Gastroesophageal sphincter (tissue), 4 donors: ENCODE measurements around the gene PGAM1. TPM values are rescaled to one million over a fixed set of nuclear protein-coding genes. Genes with fewer than 3 reads are reported as not detected.

Experiments used
- ATAC-seq: fragments of 150-250 bp; one replicate; pipeline ENCODE4 v1.9.1; 2016; ENCODE audit warnings: mild to moderate bottlenecking, moderate library complexity
- H3K27ac ChIP-seq, 4 donors: fragments of 200-600 bp; sonication (generic) in 3 of 4; 1 replicate in 3 of 4; 2 replicates in 1 of 4; pipeline ENCODE4 v1.5.1; 2016 to 2019
- H3K27me3 ChIP-seq: fragments of 200-600 bp; sonication (generic); one replicate; pipeline ENCODE4 v1.5.1; 2019
- H3K36me3 ChIP-seq, 2 donors: fragments of 200-600 bp; sonication (generic); one replicate each; pipeline ENCODE4 v1.5.1; 2019; ENCODE audit warnings: control low read depth in 1 of 2
- H3K4me1 ChIP-seq, 3 donors: fragments of 200-600 bp; sonication (generic); 1 replicate in 2 of 3; 2 replicates in 1 of 3; pipeline ENCODE4 v1.5.1; 2016 to 2019; ENCODE audit warnings: control low read depth in 2 of 3
- H3K4me3 ChIP-seq, 2 donors: fragments of 200-600 bp; sonication (generic); one replicate each; pipeline ENCODE4 v1.5.1; 2019; ENCODE audit warnings: mild to moderate bottlenecking in 1 of 2, moderate library complexity in 1 of 2
- H3K9me3 ChIP-seq, 3 donors: fragments of 200-600 bp; sonication (generic); one replicate each; pipeline ENCODE4 v1.5.1; 2017 to 2019; ENCODE audit warnings: control low read depth in 2 of 3
- EP300 ChIP-seq: sonication (generic); formaldehyde crosslinking; IDR thresholded peaks from one replicate; pipeline ENCODE4 v1.6.1; 2017; ENCODE audit warnings: antibody characterized with exemption, mild to moderate bottlenecking
- POLR2A ChIP-seq, 2 donors: fragments of 450-650 bp; IDR thresholded peaks; one replicate each; pipeline ENCODE4 v1.6.1; 2017; ENCODE audit warnings: antibody characterized with exemption in 2 of 2, mild to moderate bottlenecking in 2 of 2, moderate library complexity in 1 of 2
- POLR2AphosphoS5 ChIP-seq: sonication (generic); formaldehyde crosslinking; IDR thresholded peaks from one replicate; pipeline ENCODE4 v1.6.1; 2017; ENCODE audit warnings: antibody characterized with exemption
- WGBS, 2 donors: methylation state at CpG; one replicate each; pipeline ENCODE4 v1.1.5; 2018; ENCODE audit warnings: low coverage in 1 of 2; 5-methylcytosine and 5-hydroxymethylcytosine counted together
- total RNA-seq, 4 donors: library from RNA; depleted of rRNA; stranded (reverse); fragments of >200 nt; gene quantifications; one replicate each; pipeline ENCODE4 v1.1.0, GENCODE V29; 2016
- TF ChIP-seq, protein P1 (sequence below), 4 experiments: fragments of 200-600 bp in 2 of 4; fragments of 450-650 bp in 2 of 4; sonication (generic) in 1 of 4; IDR thresholded peaks; one replicate each; pipeline ENCODE4 v1.5.1; 2017 to 2019; ENCODE audit warnings: antibody characterized with exemption in 4 of 4, mild to moderate bottlenecking in 2 of 4, moderate library complexity in 2 of 4

Gene PGAM1
- total RNA-seq, 4 donors from 2014 or later: 248 to 385 (median 356) TPM

DNA sequence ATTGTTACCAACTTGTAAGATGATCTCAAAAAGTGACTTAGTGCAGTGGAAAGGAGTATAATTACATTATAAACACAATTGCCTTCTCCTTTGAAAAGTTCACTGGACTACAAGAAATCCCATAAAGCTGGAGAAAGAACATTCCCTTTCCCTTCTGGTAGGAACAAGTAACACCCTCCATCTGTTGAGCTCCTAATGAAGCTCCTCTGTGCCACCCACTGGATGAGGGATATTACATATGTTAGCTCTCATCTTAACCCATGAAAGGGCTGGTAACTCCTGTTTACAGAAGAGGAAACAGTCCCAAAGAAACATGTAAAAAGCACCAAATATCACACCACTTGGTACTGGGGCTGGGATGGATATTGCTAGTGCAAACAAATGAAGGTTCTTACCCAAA is 8.1 kb downstream of the PGAM1 start:
- Histone ChIP-seq H3K9me3 (no peaks in the 10 kb centered on the region), H3K4me3 (no peak overlapping the region), H3K4me1 (peaks cover 0 to 9% (median 0%) of the 10 kb centered on the region in 3 donors), H3K27ac (no peak overlapping the region), H3K27me3 (no peaks in the 10 kb centered on the region), H3K36me3 (peaks cover 9 to 94% of the 10 kb centered on the region in 2 donors)
- TF ChIP-seq POLR2A (IDR thresholded peaks at IDR 0.05) (no peak), EP300 (no peak), POLR2AphosphoS5 (no peak)
- TF ChIP-seq, protein P1, sequence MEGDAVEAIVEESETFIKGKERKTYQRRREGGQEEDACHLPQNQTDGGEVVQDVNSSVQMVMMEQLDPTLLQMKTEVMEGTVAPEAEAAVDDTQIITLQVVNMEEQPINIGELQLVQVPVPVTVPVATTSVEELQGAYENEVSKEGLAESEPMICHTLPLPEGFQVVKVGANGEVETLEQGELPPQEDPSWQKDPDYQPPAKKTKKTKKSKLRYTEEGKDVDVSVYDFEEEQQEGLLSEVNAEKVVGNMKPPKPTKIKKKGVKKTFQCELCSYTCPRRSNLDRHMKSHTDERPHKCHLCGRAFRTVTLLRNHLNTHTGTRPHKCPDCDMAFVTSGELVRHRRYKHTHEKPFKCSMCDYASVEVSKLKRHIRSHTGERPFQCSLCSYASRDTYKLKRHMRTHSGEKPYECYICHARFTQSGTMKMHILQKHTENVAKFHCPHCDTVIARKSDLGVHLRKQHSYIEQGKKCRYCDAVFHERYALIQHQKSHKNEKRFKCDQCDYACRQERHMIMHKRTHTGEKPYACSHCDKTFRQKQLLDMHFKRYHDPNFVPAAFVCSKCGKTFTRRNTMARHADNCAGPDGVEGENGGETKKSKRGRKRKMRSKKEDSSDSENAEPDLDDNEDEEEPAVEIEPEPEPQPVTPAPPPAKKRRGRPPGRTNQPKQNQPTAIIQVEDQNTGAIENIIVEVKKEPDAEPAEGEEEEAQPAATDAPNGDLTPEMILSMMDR (IDR thresholded peaks at IDR 0.05): no peak
- no peak for ATAC-seq

DNA sequence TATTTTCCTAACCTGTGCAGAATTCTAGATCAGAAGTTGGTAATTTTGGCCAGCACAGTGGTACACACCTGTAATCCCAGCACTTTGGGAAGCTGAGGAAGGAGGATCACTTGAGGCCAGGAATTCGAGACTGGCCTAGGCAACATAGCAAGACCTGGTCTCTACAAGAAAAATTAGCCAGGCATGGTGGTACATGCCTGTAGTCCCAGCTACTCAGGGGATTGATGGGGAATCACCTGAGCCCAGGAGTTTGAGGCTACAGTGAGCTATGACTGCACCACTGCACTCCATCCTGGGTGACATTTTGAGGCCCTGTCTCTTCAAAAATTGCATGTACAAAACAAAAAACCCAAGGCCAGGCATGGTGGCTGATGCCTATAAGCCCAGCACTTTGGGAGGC is 8.6 kb downstream of the PGAM1 start:
- Histone ChIP-seq H3K27ac (no peak overlapping the region), H3K36me3 (peaks cover 9 to 94% of the 10 kb centered on the region in 2 donors), H3K4me1 (peaks cover 0 to 4% (median 0%) of the 10 kb centered on the region in 3 donors), H3K4me3 (no peak overlapping the region), H3K9me3 (no peaks in the 10 kb centered on the region), H3K27me3 (no peaks in the 10 kb centered on the region)
- WGBS, 2 donors: 89 to 100% methylated on average over 1 of the region's 1 CpG
- TF ChIP-seq POLR2AphosphoS5 (no peak), EP300 (no peak), POLR2A (IDR thresholded peaks at IDR 0.05) (no peak)
- TF ChIP-seq, protein P1 (IDR thresholded peaks at IDR 0.05): no peak
- no peak for ATAC-seq

DNA sequence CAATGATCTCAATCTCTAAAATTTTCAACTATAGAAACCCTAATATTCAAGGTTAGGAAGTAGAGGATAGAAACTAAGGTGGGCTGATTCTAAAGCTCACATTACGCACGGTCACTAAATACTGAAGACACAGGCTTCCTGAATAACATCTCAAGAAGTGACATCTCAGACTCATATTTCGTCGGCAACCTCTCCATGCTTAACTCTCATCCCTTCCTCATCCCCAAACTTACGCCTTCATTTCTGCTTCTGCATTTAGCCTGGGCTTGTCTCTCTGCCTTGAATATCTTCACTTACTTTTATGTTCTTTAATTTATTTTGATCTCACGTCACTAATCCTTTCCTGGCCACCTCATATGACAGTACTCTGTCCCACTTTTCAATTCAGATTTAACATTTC is 9.2 kb downstream of the PGAM1 start:
- Histone ChIP-seq H3K4me1 (no peaks in the 10 kb centered on the region), H3K27ac (no peak overlapping the region), H3K4me3 (no peak overlapping the region), H3K9me3 (no peaks in the 10 kb centered on the region), H3K27me3 (no peaks in the 10 kb centered on the region), H3K36me3 (peaks cover 9 to 94% of the 10 kb centered on the region in 2 donors)
- no peak for TF ChIP-seq EP300
- TF ChIP-seq, protein P1 (IDR thresholded peaks at IDR 0.05): no peak
- TF ChIP-seq POLR2A (IDR thresholded peaks at IDR 0.05): no peak
- no peak for TF ChIP-seq POLR2AphosphoS5
- 85 to 93% methylated on average over 5 to 6 of the region's 6 CpGs for WGBS, 2 donors
- no peak for ATAC-seq

DNA sequence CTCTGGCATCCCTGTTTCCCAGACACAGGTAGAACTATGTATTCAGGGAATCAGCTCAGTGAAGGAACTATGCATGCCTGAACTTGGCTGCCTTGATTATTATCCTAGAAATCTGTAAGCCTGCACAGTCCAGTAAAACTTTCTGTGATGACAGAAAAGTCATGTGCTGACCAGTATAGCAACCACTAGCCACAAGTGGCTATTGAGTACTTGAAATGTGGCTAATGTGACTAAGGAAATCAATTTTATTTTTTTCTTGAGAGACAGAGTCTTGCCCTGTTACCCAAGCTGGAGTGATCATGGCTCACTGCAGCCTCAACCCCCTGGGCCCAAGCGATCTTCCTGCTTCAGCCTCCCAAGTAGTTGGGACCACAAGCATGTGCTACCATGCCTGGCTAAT is 16.3 kb downstream of the PGAM1 start:
- no peaks in the 10 kb centered on the region for H3K9me3 ChIP-seq
- WGBS, 2 donors: 88 to 100% methylated on average over 1 of the region's 1 CpG
- peaks cover 0 to 25% (median 12%) of the 10 kb centered on the region in 3 donors for H3K4me1 ChIP-seq
- no peak overlapping the region for H3K4me3 ChIP-seq
- no peaks in the 10 kb centered on the region for H3K27me3 ChIP-seq
- no peak overlapping the region for H3K27ac ChIP-seq
- TF ChIP-seq, protein P1 (IDR thresholded peaks at IDR 0.05): no peak
- no peak for TF ChIP-seq EP300
- no peak for TF ChIP-seq POLR2AphosphoS5
- no peak for TF ChIP-seq POLR2A (IDR thresholded peaks at IDR 0.05)
- peaks cover 0 to 63% of the 10 kb centered on the region in 2 donors for H3K36me3 ChIP-seq
- ATAC-seq: no peak

DNA sequence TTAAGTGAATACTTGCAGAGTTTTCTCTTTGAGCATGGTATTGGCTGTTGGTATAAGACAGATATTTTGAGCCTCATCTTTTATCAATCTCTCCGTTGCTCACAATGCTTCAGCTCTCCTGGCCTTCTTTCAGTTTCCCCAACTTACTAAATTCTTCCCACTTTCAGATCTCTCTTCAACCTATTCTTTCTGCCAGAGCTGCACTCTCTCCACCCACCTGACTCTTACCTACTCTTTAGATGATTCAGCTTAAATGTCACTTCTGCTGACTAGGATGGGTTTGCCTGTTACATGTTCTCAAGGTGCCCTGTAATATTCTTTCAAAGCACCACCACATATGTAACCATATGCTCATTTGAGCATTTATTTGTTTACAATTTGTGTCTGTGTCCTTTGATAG is 18.2 kb downstream of the PGAM1 start:
- TF ChIP-seq, protein P1 (IDR thresholded peaks at IDR 0.05): no peak
- TF ChIP-seq POLR2A (IDR thresholded peaks at IDR 0.05): no peak
- no peak for TF ChIP-seq POLR2AphosphoS5
- no peak for TF ChIP-seq EP300
- Histone ChIP-seq H3K27me3 (no peaks in the 10 kb centered on the region), H3K4me1 (peaks cover 0 to 43% (median 21%) of the 10 kb centered on the region in 3 donors), H3K9me3 (no peaks in the 10 kb centered on the region), H3K36me3 (peaks cover 0 to 44% of the 10 kb centered on the region in 2 donors), H3K4me3 (no peak overlapping the region), H3K27ac (no peak overlapping the region)
- WGBS, 2 donors: 75 to 82% methylated on average over 1 of the region's 1 CpG
- ATAC-seq: no peak
